Parathyroid adenoma (tissue), 2 donors: ENCODE measurements around the gene PPEF2.
"Not testable (repeated sequence)": the region's sequence is repeated elsewhere in the genome, so short reads cannot be mapped to it uniquely, and the experiment has no call there.

Experiments
- H2AFZ ChIP-seq: fragments of 300-600 bp; sonication (generic); one replicate; pipeline ENCODE4 v1.7.0; 2017; ENCODE audit warnings: antibody characterized with exemption, mild to moderate bottlenecking
- H3K27ac ChIP-seq: fragments of 300-600 bp; sonication (generic); one replicate; pipeline ENCODE4 v1.7.0; 2017
- H3K27me3 ChIP-seq: fragments of 300-600 bp; sonication (generic); one replicate; pipeline ENCODE4 v1.7.0; 2017; ENCODE audit warnings: low read length; ENCODE audit not compliant: control insufficient read depth, insufficient read depth
- H3K36me3 ChIP-seq: fragments of 300-600 bp; sonication (generic); one replicate; pipeline ENCODE4 v1.7.0; 2017; ENCODE audit warnings: low read length; ENCODE audit not compliant: control insufficient read depth, insufficient read depth
- H3K4me1 ChIP-seq: fragments of 300-600 bp; sonication (generic); one replicate; pipeline ENCODE4 v1.7.0; 2017; ENCODE audit warnings: control low read depth
- H3K4me2 ChIP-seq: fragments of 300-600 bp; sonication (generic); one replicate; pipeline ENCODE4 v1.7.0; 2017; ENCODE audit warnings: low read length
- H3K4me3 ChIP-seq: fragments of 300-600 bp; sonication (generic); one replicate; pipeline ENCODE4 v1.7.0; 2017; ENCODE audit warnings: low read depth, low read length
- H3K79me2 ChIP-seq: fragments of 300-600 bp; sonication (generic); one replicate; pipeline ENCODE4 v1.7.0; 2017; ENCODE audit warnings: control low read depth
- H3K9ac ChIP-seq: fragments of 300-600 bp; sonication (generic); one replicate; pipeline ENCODE4 v1.7.0; 2017; ENCODE audit warnings: mild to moderate bottlenecking
- H3K9me3 ChIP-seq: fragments of 300-600 bp; sonication (generic); one replicate; pipeline ENCODE4 v1.7.0; 2017; ENCODE audit warnings: low read length; ENCODE audit not compliant: control insufficient read depth
- TF ChIP-seq, protein P1 (sequence below): fragments of 300-600 bp; sonication (generic); IDR thresholded peaks from one replicate; pipeline ENCODE4 v1.7.0; 2017; ENCODE audit warnings: antibody characterized with exemption, mild to moderate bottlenecking
- donor health status: primary hyperparathyroidism.

PPEF2 gene

GRCh38 chr4:75912968-75913367 is 10.7 kb upstream of the PPEF2 start:
- H2AFZ ChIP-seq: no peak overlapping the region
- H3K9ac ChIP-seq: no peak overlapping the region
- H3K36me3 ChIP-seq: no peaks in the 10 kb centered on the region
- no peak overlapping the region for H3K27ac ChIP-seq
- H3K4me3 ChIP-seq: no peak overlapping the region
- no peaks in the 10 kb centered on the region for H3K9me3 ChIP-seq
- TF ChIP-seq, protein P1, sequence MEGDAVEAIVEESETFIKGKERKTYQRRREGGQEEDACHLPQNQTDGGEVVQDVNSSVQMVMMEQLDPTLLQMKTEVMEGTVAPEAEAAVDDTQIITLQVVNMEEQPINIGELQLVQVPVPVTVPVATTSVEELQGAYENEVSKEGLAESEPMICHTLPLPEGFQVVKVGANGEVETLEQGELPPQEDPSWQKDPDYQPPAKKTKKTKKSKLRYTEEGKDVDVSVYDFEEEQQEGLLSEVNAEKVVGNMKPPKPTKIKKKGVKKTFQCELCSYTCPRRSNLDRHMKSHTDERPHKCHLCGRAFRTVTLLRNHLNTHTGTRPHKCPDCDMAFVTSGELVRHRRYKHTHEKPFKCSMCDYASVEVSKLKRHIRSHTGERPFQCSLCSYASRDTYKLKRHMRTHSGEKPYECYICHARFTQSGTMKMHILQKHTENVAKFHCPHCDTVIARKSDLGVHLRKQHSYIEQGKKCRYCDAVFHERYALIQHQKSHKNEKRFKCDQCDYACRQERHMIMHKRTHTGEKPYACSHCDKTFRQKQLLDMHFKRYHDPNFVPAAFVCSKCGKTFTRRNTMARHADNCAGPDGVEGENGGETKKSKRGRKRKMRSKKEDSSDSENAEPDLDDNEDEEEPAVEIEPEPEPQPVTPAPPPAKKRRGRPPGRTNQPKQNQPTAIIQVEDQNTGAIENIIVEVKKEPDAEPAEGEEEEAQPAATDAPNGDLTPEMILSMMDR: no peak
- no peaks in the 10 kb centered on the region for H3K4me1 ChIP-seq
- no peak overlapping the region for H3K4me2 ChIP-seq
- H3K27me3 ChIP-seq: no peaks in the 10 kb centered on the region
- no peaks in the 10 kb centered on the region for H3K79me2 ChIP-seq

DNA sequence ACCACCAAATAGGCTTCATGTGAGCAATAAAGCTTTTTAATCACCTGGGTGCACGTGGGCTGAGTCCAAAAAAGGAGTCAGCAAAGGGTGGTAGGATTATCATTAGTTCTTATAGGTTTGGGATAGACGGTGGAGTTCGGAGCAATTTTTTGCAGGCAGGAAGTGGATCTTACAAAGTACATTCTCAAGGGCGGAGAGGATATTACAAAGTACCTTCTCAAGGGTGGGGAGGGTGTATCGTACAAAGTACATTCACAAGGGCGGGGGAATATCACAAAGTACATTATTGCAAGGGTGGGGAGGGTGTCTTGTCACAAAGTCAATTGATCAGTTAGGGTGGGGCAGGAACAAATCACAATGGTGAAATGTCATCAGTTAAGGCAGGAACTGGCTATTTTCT is 8.6 kb upstream of the PPEF2 start:
- H3K27ac ChIP-seq, H3K79me2 ChIP-seq, H3K36me3 ChIP-seq, H2AFZ ChIP-seq, H3K4me1 ChIP-seq, H3K9ac ChIP-seq, H3K4me3 ChIP-seq, H3K9me3 ChIP-seq, H3K27me3 ChIP-seq, H3K4me2 ChIP-seq: not testable (repeated sequence)

GRCh38 chr4:75909405-75909804 is 7.2 kb upstream of the PPEF2 start:
- H3K36me3 ChIP-seq: no peaks in the 10 kb centered on the region
- H2AFZ ChIP-seq: no peak overlapping the region
- no peak overlapping the region for H3K9ac ChIP-seq
- no peaks in the 10 kb centered on the region for H3K4me1 ChIP-seq
- no peak overlapping the region for H3K4me3 ChIP-seq
- H3K9me3 ChIP-seq: no peaks in the 10 kb centered on the region
- no peak overlapping the region for H3K4me2 ChIP-seq
- no peaks in the 10 kb centered on the region for H3K79me2 ChIP-seq
- H3K27me3 ChIP-seq: no peaks in the 10 kb centered on the region
- no peak overlapping the region for H3K27ac ChIP-seq
- TF ChIP-seq, protein P1: no peak

DNA sequence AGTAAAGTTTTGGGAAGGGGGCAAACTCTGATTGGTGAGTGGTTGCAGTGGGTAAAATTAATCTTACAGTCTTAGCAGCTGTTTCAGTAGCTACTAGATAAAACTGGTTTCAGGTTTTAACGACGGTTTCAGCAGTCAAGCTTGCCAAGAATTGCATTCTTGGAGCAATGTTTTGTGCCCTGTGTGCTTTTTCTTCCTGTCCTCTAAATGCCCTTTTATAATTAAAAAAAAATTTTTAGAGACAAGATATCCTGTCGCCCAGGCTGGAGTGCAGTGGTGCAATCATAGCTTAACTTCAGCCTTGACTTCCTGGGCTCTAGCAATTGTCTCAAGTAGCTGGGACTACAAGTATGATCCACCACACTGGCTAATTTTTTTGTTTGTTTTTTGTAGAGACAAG is 6.3 kb upstream of the PPEF2 start:
- Histone ChIP-seq H3K36me3 (no peaks in the 10 kb centered on the region), H2AFZ (no peak overlapping the region), H3K27ac (no peak overlapping the region), H3K9me3 (no peaks in the 10 kb centered on the region), H3K4me1 (no peaks in the 10 kb centered on the region), H3K79me2 (no peaks in the 10 kb centered on the region), H3K4me2 (no peak overlapping the region), H3K4me3 (no peak overlapping the region), H3K27me3 (no peaks in the 10 kb centered on the region), H3K9ac (no peak overlapping the region)
- TF ChIP-seq, protein P1: no peak

DNA sequence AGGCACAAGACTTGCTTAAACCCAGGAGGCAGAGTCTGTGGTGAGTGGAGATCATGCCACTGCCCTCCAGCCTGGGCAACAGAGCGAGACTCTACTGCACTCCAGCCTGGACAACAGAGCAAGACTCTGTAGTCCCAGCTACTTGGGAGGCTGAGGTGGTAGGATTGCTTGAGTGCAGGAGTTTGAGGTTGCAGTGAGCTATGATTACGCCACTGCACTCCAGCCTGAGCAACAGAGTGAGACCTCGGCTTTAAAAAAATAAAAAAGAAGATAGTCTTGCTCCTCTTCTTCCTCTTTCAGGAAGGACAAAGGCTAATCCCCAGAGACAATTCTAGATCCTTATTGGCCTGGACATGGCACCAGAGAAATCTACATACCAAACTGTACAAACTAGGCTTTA is 5.7 kb upstream of the PPEF2 start:
- Histone ChIP-seq H3K36me3 (no peaks in the 10 kb centered on the region), H3K4me1 (no peaks in the 10 kb centered on the region), H3K27me3 (no peaks in the 10 kb centered on the region), H3K79me2 (no peaks in the 10 kb centered on the region), H2AFZ (no peak overlapping the region), H3K9ac (no peak overlapping the region), H3K4me2 (no peak overlapping the region), H3K27ac (no peak overlapping the region), H3K9me3 (no peaks in the 10 kb centered on the region), H3K4me3 (no peak overlapping the region)
- TF ChIP-seq, protein P1: no peak
